Peyer's patch (tissue), 4 donors: Measurements from ENCODE around the gene KDM2B. TPM values are rescaled to one million over a fixed set of nuclear protein-coding genes. Genes with fewer than 3 reads are reported as not detected.

Source experiments
- DNase-seq, 3 donors: peaks; one replicate each; pipeline ENCODE4 v3.0.0-alpha.2; 2017 to 2019
- H3K27ac ChIP-seq, 4 donors: fragments of 200-600 bp; sonication (generic); one replicate each; pipeline ENCODE4 v1.5.1; 2016 to 2019
- H3K27me3 ChIP-seq, 2 donors: fragments of 200-600 bp; sonication (generic); one replicate each; pipeline ENCODE4 v1.5.1; 2019
- H3K36me3 ChIP-seq, 3 donors: fragments of 200-600 bp; sonication (generic); one replicate each; pipeline ENCODE4 v1.5.1; 2016 to 2019
- H3K4me1 ChIP-seq, 4 donors: fragments of 200-600 bp; sonication (generic); one replicate each; pipeline ENCODE4 v1.5.1; 2016 to 2019
- H3K4me3 ChIP-seq, 4 donors: fragments of 200-600 bp; sonication (generic); 1 replicate in 3 of 4; 2 replicates in 1 of 4; pipeline ENCODE4 v1.5.1; 2016 to 2019; ENCODE audit warnings: mild to moderate bottlenecking in 1 of 4
- H3K9me3 ChIP-seq, 4 donors: fragments of 200-600 bp; sonication (generic); one replicate each; pipeline ENCODE4 v1.5.1; 2016 to 2019; ENCODE audit warnings: mild to moderate bottlenecking in 1 of 4
- POLR2A ChIP-seq, 2 donors: fragments of 450-650 bp; IDR thresholded peaks; one replicate each; pipeline ENCODE4 v1.5.1; 2017; ENCODE audit warnings: antibody characterized with exemption in 2 of 2, mild to moderate bottlenecking in 2 of 2, moderate library complexity in 2 of 2
- total RNA-seq, 4 donors: library from RNA; depleted of rRNA; stranded (reverse); fragments of >200 nt; gene quantifications; one replicate each; pipeline ENCODE4 v1.1.0, GENCODE V29; 2016
- TF ChIP-seq, protein P1 (sequence below), 6 experiments: fragments of 450-650 bp in 4 of 6; fragments of 200-600 bp in 2 of 6; sonication (generic) in 1 of 6; IDR thresholded peaks; one replicate each; pipeline ENCODE4 v1.5.1; 2017 to 2019; ENCODE audit warnings: antibody characterized with exemption in 6 of 6, mild to moderate bottlenecking in 3 of 6, moderate library complexity in 1 of 6

The KDM2B gene
- total RNA-seq, 4 donors from 2014 or later = 10.0 to 115 (median 33.7) TPM

DNA sequence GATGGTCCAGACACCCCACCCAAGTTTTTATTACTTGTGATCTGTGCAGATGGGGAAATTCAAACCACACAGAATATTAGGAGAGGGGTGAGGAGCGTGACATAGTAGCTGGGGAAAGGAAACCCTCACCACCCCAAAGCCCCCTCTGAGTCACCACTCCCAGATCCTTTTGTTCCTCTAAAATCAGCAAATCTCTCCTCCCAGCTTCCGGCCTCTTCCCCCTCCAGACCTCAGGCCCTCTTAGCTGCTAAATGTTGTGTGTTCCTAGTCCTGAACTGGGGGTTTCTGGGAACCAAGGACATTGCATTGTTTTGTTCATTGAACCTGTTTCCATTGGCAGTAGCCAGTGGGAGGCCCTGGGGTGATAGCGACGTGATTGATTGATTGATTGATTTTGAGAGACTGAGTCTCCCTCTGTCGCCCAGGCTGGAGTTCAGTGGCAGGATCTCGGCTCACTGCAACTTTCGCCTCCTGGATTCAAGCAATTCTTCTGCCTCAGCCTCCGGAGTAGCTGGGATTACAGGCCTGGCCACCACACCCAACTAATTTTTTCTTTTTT lies 39.6 kb upstream of the KDM2B start:
- no peaks in the 10 kb centered on the region for H3K27me3 ChIP-seq
- H3K36me3 ChIP-seq = no peaks in the 10 kb centered on the region
- no peak overlapping the region for H3K27ac ChIP-seq
- no peak overlapping the region for H3K4me3 ChIP-seq
- DNase-seq = no peak
- H3K9me3 ChIP-seq = no peaks in the 10 kb centered on the region
- H3K4me1 ChIP-seq = peaks cover 3 to 7% (median 3%) of the 10 kb centered on the region in 4 donors
- TF ChIP-seq, protein P1, sequence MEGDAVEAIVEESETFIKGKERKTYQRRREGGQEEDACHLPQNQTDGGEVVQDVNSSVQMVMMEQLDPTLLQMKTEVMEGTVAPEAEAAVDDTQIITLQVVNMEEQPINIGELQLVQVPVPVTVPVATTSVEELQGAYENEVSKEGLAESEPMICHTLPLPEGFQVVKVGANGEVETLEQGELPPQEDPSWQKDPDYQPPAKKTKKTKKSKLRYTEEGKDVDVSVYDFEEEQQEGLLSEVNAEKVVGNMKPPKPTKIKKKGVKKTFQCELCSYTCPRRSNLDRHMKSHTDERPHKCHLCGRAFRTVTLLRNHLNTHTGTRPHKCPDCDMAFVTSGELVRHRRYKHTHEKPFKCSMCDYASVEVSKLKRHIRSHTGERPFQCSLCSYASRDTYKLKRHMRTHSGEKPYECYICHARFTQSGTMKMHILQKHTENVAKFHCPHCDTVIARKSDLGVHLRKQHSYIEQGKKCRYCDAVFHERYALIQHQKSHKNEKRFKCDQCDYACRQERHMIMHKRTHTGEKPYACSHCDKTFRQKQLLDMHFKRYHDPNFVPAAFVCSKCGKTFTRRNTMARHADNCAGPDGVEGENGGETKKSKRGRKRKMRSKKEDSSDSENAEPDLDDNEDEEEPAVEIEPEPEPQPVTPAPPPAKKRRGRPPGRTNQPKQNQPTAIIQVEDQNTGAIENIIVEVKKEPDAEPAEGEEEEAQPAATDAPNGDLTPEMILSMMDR (IDR thresholded peaks at IDR 0.05) = no peak
- no peak for TF ChIP-seq POLR2A (IDR thresholded peaks at IDR 0.05)

- no peaks in the 10 kb centered on the region for H3K27me3 ChIP-seq
- no peaks in the 10 kb centered on the region for H3K9me3 ChIP-seq
- H3K4me1 ChIP-seq = no peaks in the 10 kb centered on the region
- H3K36me3 ChIP-seq = no peaks in the 10 kb centered on the region
- TF ChIP-seq, protein P1 (IDR thresholded peaks at IDR 0.05) = no peak
- TF ChIP-seq POLR2A (IDR thresholded peaks at IDR 0.05) = no peak
- H3K27ac ChIP-seq = no peak overlapping the region
- H3K4me3 ChIP-seq = no peak overlapping the region
- no peak for DNase-seq
Measured at GRCh38 chr12:121618659-121619233, 37.9 kb upstream of the KDM2B start.

DNA sequence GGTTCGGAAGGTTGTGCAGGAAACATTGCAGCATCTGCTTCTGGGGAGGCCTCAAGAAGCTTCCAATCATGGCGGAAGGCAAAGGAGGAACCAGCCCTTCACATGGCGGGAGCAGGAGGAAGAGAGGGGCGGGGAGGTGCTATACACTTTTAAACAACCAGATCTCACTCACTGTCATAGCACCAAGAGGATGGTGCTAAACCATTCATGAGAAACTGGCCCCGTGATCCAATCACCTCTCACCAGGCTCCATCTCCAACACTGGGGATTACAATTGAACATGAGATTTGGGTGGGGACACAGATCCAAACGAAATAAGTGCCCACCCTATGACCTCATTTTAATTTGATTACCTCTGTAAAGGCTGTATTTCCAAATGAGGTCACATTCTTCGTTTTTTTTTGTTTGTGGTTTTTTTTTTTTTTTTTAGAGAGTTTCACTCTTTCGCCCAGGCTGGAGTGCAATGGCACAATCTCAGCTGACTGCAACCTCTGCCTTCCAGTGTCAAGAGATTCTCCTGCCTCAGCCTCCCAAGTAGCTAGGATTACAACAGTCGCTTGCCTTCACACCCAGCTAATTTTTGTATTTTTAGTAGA lies 34.1 kb upstream of the KDM2B start:
- no peak overlapping the region for H3K27ac ChIP-seq
- H3K4me1 ChIP-seq = peaks cover 0 to 8% (median 0%) of the 10 kb centered on the region in 4 donors
- no peak overlapping the region for H3K4me3 ChIP-seq
- TF ChIP-seq, protein P1 (IDR thresholded peaks at IDR 0.05) = no peak
- no peak for TF ChIP-seq POLR2A (IDR thresholded peaks at IDR 0.05)
- H3K9me3 ChIP-seq = no peaks in the 10 kb centered on the region
- no peaks in the 10 kb centered on the region for H3K27me3 ChIP-seq
- no peaks in the 10 kb centered on the region for H3K36me3 ChIP-seq
- DNase-seq = no peak

GRCh38 chr12:121613462-121613861 lies 32.6 kb upstream of the KDM2B start:
- no peak overlapping the region for H3K27ac ChIP-seq
- H3K9me3 ChIP-seq = no peaks in the 10 kb centered on the region
- TF ChIP-seq POLR2A (IDR thresholded peaks at IDR 0.05) = no peak
- TF ChIP-seq, protein P1 (IDR thresholded peaks at IDR 0.05) = no peak
- no peaks in the 10 kb centered on the region for H3K36me3 ChIP-seq
- H3K4me3 ChIP-seq = no peak overlapping the region
- no peaks in the 10 kb centered on the region for H3K27me3 ChIP-seq
- DNase-seq = no peak
- H3K4me1 ChIP-seq = peaks cover 0 to 8% (median 0%) of the 10 kb centered on the region in 4 donors

DNA sequence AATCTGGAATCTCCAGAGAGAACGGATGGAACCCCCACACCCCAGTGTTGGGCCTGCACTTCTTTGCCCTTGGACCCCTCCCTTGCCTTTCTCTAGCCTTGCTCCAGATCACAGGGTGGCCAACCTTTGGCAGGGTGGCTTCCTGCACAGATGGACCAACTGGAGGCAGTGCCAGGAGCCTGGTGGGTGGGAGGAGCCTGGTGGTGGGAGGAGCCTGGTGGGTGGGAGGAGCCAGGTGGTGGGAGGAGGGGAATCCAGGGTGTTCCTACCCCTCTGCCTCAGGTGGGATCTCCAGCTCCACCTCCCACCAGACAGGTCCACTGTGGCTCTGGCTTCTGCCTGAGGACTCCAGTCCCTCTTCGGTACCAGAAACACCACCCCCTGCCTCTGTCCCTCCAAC lies 30.5 kb upstream of the KDM2B start:
- H3K36me3 ChIP-seq = no peaks in the 10 kb centered on the region
- H3K27ac ChIP-seq = peak overlapping the region in 1 of 4 donors; percentile 67
- peaks cover 0 to 8% (median 0%) of the 10 kb centered on the region in 4 donors for H3K4me1 ChIP-seq

More for the DNA sequence above, 30.5 kb upstream of the KDM2B start:
- Histone ChIP-seq H3K4me3 (no peak overlapping the region), H3K27me3 (no peaks in the 10 kb centered on the region), H3K9me3 (no peaks in the 10 kb centered on the region)
- TF ChIP-seq, protein P1 (IDR thresholded peaks at IDR 0.05) = no peak
- no peak for TF ChIP-seq POLR2A (IDR thresholded peaks at IDR 0.05)
- DNase-seq = no peak
